GM18508 (cell line): ENCODE data around the gene LCN1.

ENCODE experiments used
- ATAC-seq: cut with Tn5 transposase; IDR thresholded peaks from one replicate; pipeline ENCODE4 v1.9.1; 2021; ENCODE audit warnings: moderate number of reproducible peaks; ENCODE audit not compliant: insufficient read depth, unreplicated experiment

The LCN1 gene

GRCh38 chr9:135520916-135521607, at the start of gene LCN1:
Gene LCN1 (plus strand): TSS chr9:135521440. CDS start chr9:135521498, 58 bp downstream.
- no peak for ATAC-seq

GRCh38 chr9:135471791-135472640, 49.2 kb upstream of the LCN1 start:
- ATAC-seq = no peak

- ATAC-seq = no peak
Observed at GRCh38 chr9:135473972-135474543, 47.2 kb upstream of the LCN1 start.

GRCh38 chr9:135474915-135475314, 46.3 kb upstream of the LCN1 start:
- ATAC-seq = no peak

- ATAC-seq = no peak
Observed at GRCh38 chr9:135476561-135477355, 44.5 kb upstream of the LCN1 start.

- ATAC-seq = no peak
Observed at GRCh38 chr9:135478191-135478590, 43.0 kb upstream of the LCN1 start.

GRCh38 chr9:135478829-135479468, 42.3 kb upstream of the LCN1 start:
- no peak for ATAC-seq

- no peak for ATAC-seq
Observed at GRCh38 chr9:135479469-135480052, 41.7 kb upstream of the LCN1 start, which contains the start of gene PPP1R26. Gene PPP1R26 (plus strand): TSS chr9:135479782. CDS start chr9:135484511, 4,729 bp downstream.

- ATAC-seq = no peak
Observed at GRCh38 chr9:135480071-135480939, 40.9 kb upstream of the LCN1 start.

GRCh38 chr9:135480940-135481310, 40.3 kb upstream of the LCN1 start:
- no peak for ATAC-seq

- no peak for ATAC-seq
Observed at GRCh38 chr9:135482015-135482754, 39.1 kb upstream of the LCN1 start.

GRCh38 chr9:135484460-135485277, 36.6 kb upstream of the LCN1 start:
- ATAC-seq = no peak

- no peak for ATAC-seq
Observed at GRCh38 chr9:135485385-135485784, 35.9 kb upstream of the LCN1 start.

- no peak for ATAC-seq
Observed at GRCh38 chr9:135485832-135486231, 35.4 kb upstream of the LCN1 start.

GRCh38 chr9:135486267-135487065, 34.8 kb upstream of the LCN1 start:
- no peak for ATAC-seq

- ATAC-seq = no peak
Observed at GRCh38 chr9:135487281-135488012, 33.8 kb upstream of the LCN1 start.
